GM12874 (cell line): Measurements from ENCODE around the gene GUCA2A.

ENCODE experiments used
- TF ChIP-seq, protein P1 (sequence below): IDR thresholded peaks from 2 replicates; pipeline ENCODE4 v1.5.1; 2011; ENCODE audit warnings: low read depth, mild to moderate bottlenecking, control low read depth, low read length, moderate library complexity; ENCODE audit not compliant: insufficient read depth

Gene GUCA2A

DNA sequence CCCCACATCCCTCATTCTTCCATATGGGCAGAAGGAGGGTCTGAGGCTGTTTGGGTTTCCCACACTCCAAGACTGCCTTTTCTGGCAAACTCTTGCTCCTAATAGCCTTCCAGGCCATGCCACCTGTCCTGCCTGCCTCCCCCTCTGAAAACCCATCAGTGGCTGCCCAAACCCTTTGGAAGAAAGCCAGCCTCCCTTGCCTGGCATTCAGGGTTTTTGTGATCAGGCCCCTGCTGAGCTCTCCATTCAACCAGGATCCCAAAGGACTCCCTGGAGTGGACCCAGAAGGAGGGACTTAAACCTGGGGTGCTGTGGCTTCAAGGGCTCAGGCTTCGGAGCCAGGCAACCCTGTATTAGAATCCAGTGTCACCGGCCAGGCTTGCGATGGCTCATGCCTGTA lies 4.2 kb upstream of the GUCA2A start:
- TF ChIP-seq, protein P1, sequence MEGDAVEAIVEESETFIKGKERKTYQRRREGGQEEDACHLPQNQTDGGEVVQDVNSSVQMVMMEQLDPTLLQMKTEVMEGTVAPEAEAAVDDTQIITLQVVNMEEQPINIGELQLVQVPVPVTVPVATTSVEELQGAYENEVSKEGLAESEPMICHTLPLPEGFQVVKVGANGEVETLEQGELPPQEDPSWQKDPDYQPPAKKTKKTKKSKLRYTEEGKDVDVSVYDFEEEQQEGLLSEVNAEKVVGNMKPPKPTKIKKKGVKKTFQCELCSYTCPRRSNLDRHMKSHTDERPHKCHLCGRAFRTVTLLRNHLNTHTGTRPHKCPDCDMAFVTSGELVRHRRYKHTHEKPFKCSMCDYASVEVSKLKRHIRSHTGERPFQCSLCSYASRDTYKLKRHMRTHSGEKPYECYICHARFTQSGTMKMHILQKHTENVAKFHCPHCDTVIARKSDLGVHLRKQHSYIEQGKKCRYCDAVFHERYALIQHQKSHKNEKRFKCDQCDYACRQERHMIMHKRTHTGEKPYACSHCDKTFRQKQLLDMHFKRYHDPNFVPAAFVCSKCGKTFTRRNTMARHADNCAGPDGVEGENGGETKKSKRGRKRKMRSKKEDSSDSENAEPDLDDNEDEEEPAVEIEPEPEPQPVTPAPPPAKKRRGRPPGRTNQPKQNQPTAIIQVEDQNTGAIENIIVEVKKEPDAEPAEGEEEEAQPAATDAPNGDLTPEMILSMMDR = no peak

GRCh38 chr1:42168391-42168670 lies 3.8 kb upstream of the GUCA2A start:
- TF ChIP-seq, protein P1 = no peak

GRCh38 chr1:42167611-42168390 lies 3.3 kb upstream of the GUCA2A start:
- TF ChIP-seq, protein P1 = no peak

DNA sequence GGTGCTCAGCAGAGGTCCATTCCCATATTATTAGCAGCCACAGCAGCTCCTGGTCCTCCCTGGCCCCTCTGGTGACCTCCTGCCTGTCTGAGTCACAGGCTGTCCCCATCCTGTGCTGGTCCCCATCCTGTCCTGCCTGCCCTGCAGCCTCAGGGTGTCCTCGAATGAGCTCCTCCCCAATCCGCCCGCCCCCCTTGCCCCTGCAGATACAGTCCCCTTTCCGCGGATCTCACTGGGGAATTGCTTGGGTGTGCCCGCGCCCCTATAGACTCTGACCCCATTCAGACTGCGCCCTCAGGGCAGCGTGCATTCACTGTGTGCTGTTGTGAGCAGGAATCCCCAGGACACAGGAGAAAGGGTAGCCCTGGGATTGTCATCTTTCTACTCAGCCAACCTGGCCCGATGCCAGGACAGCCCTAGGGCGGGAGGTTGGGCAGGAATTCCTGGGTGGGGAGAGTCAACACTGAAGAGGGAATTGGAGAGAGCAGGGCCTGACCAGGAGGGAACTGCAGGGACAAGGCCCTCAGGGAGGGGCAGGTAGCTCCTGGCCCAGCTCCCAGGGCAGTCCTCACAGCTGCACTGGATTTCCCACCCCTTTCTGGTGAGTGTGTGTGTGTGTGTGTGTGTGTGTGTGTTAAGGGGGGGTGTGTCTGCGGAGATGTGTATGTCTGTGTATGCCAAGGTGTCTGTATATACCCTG lies 1.1 kb upstream of the GUCA2A start:
- TF ChIP-seq, protein P1 = no peak

DNA sequence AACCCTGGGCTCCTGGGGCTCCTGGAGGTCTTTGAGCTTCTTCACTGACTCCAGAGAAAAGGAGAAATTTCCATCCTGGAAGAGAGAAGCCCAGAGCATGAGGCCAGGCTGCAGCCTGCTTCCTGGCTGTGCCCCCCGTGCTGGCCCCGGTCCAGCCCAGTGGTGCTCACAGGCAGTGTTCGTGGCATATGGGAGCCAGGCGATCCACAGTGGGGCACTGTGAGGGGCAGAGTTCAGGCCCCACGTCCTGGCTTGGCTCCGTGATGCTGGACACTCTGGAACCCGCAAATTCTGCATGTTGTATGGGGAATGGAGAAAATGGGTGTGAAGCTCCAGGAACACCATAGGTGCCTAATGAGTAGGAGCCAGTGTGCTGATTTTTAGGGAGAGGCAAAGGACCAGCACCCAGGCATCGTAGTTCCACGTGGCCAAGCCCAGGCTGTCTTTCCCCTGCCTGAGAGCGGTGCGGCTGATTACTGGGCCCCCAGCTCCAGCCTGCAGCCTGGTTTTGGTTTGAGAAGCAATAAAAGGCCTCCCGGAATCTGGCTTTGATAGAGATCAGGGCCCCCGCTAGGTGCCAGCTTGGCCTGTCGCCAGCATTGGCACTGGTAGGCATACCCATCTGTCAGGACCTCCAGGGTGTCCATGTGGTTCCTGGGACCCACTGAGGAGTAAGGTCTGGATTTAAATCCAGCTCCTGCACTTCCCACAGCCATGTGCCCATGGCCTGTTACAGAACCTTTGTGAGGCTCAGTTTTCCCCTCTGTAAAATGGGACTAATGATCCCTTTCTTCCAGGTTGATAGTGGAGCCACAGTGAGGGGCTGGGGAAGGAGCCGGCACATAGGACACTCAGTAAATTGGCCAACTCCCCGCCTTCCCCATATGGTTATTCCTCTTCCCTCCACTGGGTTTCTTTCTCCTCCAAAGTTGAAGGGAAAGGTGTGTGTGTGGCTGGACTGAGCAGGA lies 725 bp downstream of the GUCA2A start:
- TF ChIP-seq, protein P1 = no peak

DNA sequence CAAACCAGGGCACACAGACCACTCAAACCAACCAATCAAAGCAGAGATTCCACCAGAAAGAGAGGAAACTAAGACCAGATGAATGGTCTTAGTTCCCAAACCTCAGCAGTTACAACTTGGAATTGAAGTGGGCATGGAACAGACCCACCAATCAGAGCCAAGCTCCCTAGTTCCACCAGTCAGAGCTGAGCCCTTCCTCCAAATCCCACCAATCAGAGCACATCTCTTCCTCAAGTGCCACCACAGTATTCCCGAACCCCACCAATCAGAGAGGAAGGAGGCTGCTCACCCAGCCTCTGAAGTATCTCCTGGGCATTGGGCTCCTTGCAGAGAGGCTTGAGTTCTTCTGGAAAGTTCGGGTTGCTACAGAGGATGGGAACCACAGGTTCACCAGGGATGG lies 1.4 kb downstream of the GUCA2A start:
- TF ChIP-seq, protein P1 = no peak

DNA sequence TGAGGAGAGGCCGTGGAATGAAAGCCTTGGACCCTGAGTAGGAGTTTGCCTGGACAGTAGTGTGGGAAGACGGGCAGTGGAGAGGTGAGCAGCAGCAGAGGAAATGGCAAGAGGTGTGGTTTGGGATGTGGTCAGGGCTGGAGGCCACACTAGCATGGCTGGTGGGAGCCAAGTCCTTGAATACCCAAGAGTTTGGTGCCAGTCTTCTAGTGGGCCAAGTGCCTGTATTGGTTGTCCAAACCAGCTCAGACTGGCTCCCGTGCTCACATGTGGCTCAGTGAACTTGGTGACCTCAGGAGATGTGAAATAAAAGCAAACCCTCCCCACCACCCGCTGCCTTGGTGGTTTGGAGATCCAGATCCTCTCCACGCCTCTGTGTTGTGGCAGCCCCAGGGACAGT lies 2.4 kb downstream of the GUCA2A start:
- TF ChIP-seq, protein P1 = no peak
